Umbilical cord (tissue), 2 donors: ENCODE results near the gene NADSYN1. TPM values are rescaled to one million over a fixed set of nuclear protein-coding genes. Genes with fewer than 3 reads are reported as not detected.
A peak's percentile ranks its signal among the peaks of the same experiment; 100 is the strongest.
"Not testable (repeated sequence)": the region's sequence is repeated elsewhere in the genome, so short reads cannot be mapped to it uniquely, and the experiment has no call there.

Experiments used
- DNase-seq: peaks from one replicate; pipeline ENCODE4 v3.0.0-alpha.2; 2015; ENCODE audit warnings: low spot score
- total RNA-seq: library from RNA; depleted of rRNA; stranded (reverse); fragments of >200 nt; gene quantifications from one replicate; pipeline ENCODE4 v1.2.3, GENCODE V29; 2014; ENCODE audit warnings: low replicate concordance; ENCODE audit not compliant: insufficient read depth

Gene NADSYN1
- 92.9 TPM for total RNA-seq

GRCh38 chr11:71453037-71453917 is at the start of gene NADSYN1:
NADSYN1 (plus strand) TSS chr11:71453203; CDS start chr11:71453297, 94 bp downstream.
- peak; percentile 98 for DNase-seq

DNA sequence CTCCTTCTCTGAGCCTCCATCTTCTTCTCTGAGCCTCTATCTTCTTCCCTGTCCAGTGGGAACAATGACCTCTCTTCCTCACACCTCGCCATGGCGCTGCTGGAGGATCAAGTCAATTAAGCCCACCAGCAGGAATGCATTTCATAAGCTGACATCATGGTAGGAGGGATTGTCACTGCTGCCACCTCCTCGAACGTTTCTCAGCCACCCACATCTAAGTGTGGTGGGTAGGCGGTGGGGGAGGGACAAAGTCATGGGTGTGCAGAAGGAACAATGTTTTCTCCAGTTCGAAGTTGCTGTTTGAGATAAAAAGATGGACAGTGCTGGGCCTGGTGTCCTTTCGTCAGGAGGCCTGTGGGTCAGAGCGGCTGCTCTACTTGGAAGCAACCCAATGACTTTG is 48.8 kb upstream of the NADSYN1 start:
- no peak for DNase-seq

GRCh38 chr11:71406681-71407080 is 46.3 kb upstream of the NADSYN1 start:
- DNase-seq = no peak

- DNase-seq = no peak
Observed at GRCh38 chr11:71407356-71407755, 45.6 kb upstream of the NADSYN1 start.

GRCh38 chr11:71408826-71409225 is 44.2 kb upstream of the NADSYN1 start:
- DNase-seq = no peak

GRCh38 chr11:71410363-71410966 is 42.5 kb upstream of the NADSYN1 start:
- no peak for DNase-seq

DNA sequence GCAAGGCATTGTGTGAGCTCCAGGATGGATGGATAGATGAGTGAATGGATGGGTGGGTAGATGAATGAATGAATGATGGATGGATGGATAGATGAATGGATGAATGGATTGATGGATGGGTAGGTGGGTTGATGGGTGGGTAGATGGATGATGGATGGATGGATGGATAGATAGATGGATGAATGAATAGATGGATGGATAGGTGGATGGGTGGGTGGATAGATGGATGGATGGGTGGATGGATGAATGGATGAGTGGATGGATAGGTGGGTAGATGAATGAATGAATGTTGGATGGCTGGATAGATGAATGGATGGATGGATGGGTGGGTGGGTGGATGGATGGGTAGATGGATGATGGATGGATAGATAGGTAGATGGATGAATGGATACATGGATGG is 38.4 kb upstream of the NADSYN1 start:
- no peak for DNase-seq

DNA sequence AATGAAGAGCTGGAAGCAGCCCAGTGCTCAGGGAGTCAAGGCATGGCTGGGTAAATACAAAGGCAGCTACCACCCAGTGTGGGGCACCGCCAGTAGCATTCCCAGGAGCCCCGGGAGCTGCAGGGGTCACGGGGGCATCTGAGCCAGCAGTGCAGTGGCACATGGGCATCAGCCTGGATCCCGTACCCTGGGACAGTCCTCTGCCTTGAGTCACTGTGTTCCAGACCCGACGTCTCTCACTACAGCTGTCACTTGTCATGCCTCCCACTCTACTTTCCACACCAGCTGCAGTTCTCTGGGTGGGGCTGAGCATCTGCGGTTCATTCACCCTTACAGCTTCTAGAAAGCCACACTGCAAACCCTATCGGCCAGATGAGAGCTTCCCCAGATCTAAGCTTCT is 34.4 kb upstream of the NADSYN1 start:
- no peak for DNase-seq

DNA sequence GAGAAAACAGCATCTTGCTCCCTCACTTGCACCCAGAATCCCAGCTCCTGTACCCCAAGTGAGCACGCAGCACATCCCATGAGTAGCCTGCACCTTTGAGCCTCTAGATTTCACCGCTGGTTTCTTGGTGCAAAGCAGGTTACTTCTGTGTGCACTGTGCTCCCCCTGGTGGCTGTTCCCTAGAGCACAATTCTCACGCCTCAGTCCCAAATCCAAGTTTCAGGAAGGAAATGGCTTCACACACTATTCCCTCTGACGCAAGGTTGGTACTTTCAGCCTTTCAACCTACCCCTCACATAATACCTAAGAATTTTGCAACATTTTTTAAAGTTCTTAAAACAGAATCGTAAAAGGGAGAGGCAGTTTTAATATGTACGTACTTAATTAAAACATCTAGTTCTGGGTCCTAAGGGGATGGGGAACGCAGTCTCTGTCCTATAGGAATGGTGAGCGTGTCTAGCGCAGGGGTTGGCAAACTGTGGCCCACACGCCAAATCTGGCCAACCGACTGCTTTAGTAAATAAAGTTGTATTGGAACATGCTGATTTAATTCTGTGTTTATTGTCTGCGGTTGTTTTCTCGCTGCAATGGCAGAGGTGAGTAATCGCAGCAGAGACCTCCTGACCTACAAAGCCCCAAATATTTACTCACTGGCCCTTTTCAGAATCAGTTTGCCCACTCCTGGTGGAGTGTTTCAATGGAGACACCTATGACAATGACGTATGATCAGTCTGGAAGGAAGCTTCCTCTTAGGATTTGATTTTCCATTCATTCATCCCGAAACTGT is 32.4 kb upstream of the NADSYN1 start:
- peak; percentile 21 for DNase-seq

DNA sequence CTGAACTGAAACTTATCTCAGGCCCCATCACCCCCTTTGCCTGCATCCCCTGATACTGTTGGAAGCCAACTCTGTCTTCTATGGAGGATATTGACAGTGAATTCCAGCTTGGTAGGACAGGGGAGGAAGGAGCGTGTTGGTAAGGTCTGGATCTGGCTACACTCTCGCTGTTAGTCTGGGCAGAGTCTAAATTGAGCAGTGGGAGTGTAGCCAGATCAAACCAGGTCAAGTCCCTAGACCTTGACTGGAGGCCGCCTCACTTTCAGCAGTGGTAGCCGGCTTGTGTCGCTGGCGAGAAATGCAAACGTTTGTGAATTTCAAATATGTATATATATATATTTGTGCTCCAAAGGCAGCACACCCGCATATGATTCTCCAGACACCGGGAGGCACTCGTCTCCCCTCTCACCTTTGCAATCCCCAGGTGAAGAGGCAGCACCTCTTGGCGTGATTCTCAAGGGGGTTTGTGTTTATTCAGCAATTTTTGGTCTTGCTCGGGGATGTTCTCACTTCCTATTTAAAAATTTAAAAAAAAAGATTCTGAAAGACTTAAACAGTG is 31.5 kb upstream of the NADSYN1 start:
- no peak for DNase-seq

DNA sequence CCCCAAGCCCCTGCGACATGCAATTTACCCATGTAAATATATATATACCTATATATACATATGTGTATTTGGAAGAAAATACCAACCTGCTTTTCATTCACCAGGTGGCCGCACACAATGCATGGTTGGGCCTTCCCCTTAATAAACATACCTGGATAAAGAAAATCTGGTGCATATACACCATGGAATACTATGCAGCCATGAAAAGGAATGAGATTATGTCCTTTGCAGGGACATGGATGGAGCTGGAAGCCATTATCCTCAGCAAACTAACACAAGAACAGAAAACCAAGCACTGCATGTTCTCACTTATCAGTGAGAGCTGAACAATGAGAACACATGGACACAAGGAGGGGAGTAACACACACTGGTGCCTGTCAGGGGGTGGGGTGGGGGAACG is 30.7 kb upstream of the NADSYN1 start:
- not testable (repeated sequence) for DNase-seq

- no peak for DNase-seq
Observed at GRCh38 chr11:71423181-71423790, 29.7 kb upstream of the NADSYN1 start.

GRCh38 chr11:71425409-71425808 is 27.6 kb upstream of the NADSYN1 start:
- no peak for DNase-seq

GRCh38 chr11:71425860-71426259 is 27.1 kb upstream of the NADSYN1 start:
- DNase-seq = no peak

GRCh38 chr11:71426413-71426812 is 26.6 kb upstream of the NADSYN1 start:
- no peak for DNase-seq

GRCh38 chr11:71428861-71429435 is 24.1 kb upstream of the NADSYN1 start:
- no peak for DNase-seq

GRCh38 chr11:71429701-71430100 is 23.3 kb upstream of the NADSYN1 start:
- no peak for DNase-seq

DNA sequence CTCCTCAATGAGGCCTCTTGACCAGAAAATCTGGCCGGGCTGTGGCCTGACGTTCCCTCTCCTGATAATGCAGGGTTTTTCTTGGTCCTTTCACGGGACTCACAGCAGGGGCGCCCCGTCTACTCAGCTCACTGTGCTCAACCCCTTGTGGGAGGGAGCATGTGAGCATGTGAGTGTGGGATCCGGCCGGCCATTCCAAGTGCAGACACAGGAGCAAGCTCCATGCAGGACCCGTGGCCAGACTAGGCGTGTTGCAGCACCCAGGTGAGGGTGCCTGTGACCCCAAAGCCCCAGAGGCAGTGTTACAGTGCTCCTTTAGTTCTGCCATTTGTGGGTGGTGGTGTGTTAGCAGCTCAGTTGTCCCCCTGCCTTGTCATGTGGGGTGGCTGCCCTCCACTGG is 22.8 kb upstream of the NADSYN1 start:
- no peak for DNase-seq

DNA sequence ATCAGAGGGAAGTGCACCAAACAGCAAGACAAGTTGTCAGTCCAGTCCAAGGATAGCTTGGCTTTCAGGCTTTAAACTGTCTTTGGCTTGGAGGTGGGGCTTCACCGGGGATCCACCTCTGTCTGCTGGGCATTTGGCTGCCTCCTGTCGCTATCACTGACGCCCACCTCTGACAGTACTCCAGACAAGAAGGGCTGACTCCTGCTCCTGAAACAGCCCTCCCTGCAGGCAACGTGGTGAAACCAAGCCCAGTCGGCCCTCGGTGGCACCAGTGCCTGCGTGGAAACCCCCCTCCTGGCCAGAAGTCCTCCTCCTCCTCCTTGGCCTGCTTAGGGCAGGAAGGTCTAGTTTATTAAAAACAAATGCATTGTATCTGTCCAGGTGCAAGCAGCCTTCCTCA is 21.7 kb upstream of the NADSYN1 start:
- no peak for DNase-seq

DNA sequence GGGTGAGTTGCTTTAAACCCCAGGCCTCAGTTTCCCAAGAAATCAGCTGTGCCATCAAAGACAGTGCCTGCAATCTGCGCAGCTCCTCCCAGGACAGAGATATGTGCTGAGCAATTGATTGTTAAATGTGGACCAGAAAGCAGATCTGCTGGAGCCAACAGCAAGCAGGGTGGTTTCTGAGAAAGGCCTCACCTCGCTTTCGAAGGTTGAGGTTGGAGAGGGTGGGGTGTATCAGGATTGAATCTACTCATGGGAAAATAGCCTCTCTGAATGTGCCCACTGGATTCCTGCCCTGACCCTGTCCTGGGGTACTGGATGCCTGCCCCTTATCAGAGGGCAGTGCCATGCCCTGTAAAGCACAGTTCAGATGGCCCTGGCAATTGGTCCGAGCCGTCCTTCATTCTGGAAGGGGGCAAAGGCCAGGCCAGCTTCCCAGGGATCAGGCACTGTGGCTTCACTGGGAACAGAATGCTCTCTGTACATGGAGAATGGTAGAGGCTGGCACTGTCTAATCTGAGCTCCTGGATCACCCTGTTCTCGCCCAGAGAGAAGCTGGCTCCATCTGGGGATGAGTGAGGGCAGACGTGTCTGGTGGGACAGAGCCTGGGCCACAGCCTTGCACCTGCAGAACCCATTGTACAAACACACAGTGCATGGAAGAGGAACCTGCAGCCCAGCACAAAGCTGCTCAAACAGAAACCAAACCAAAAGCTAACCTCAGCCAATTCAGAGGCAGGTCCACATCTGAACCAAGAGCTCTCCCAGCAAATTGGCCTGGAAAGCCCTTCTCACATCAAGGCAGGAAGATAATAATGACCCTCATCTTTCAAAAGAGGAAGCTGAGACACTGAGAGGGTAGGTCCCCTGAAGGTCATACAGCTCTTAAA is 20.0 kb upstream of the NADSYN1 start:
- no peak for DNase-seq
